GM12878 (cell line): Measurements from ENCODE around the gene CUL9.

Source experiments
- CHD4 ChIP-seq: fragments of 200-600 bp; sonication (generic); IDR thresholded peaks from 2 replicates; pipeline ENCODE4 v1.6.1; 2016; ENCODE audit warnings: mild to moderate bottlenecking
- SRF ChIP-seq, 2 experiments: IDR thresholded peaks; 2 replicates each; pipeline ENCODE4 v1.6.1; 2011; ENCODE audit warnings: low read depth in 2 of 2, low read length in 2 of 2, mild to moderate bottlenecking in 1 of 2, moderate library complexity in 1 of 2
- TF ChIP-seq, protein P1 (sequence below), 3 experiments: IDR thresholded peaks in 2 of 3; conservative IDR thresholded peaks in 1 of 3; 2 replicates each; pipeline ENCODE4 v1.5.1; 2011; ENCODE audit warnings: low read depth in 3 of 3, low read length in 3 of 3, mild to moderate bottlenecking in 3 of 3, control low read depth in 2 of 3, moderate library complexity in 2 of 3, inconsistent platforms in 1 of 3, mixed read lengths in 1 of 3; ENCODE audit not compliant: control insufficient read depth in 2 of 3, insufficient read depth in 1 of 3; ENCODE audit errors: extremely low read depth in 1 of 3

DNA sequence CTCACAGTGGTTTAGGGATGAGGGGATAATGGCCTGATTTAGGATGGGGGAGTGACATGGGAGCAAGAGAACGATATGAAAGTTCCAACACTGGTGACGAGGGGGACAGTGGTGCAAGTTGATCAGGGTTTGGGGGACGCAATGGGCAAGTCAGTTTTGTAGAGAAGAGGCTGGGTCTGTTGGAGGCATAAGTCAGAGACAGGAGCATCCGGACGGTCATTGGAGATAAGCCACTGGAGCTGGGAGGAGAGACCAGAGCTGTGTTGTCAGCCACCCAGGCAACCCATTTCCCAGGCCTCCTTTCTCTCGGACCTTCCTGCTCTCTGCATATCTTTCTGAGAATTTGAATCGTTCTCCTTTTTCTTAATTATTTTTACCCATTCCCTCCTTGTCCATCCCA is 37.8 kb downstream of the CUL9 start:
- TF ChIP-seq, protein P1, sequence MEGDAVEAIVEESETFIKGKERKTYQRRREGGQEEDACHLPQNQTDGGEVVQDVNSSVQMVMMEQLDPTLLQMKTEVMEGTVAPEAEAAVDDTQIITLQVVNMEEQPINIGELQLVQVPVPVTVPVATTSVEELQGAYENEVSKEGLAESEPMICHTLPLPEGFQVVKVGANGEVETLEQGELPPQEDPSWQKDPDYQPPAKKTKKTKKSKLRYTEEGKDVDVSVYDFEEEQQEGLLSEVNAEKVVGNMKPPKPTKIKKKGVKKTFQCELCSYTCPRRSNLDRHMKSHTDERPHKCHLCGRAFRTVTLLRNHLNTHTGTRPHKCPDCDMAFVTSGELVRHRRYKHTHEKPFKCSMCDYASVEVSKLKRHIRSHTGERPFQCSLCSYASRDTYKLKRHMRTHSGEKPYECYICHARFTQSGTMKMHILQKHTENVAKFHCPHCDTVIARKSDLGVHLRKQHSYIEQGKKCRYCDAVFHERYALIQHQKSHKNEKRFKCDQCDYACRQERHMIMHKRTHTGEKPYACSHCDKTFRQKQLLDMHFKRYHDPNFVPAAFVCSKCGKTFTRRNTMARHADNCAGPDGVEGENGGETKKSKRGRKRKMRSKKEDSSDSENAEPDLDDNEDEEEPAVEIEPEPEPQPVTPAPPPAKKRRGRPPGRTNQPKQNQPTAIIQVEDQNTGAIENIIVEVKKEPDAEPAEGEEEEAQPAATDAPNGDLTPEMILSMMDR (IDR thresholded peaks at IDR 0.05 in 2 of 3, conservative IDR thresholded peaks at IDR 0.05 in 1 of 3; ENCODE audit: control insufficient read depth in 2 of 3, extremely low read depth in 1 of 3, insufficient read depth in 1 of 3, low read depth in 3 of 3, low read length in 3 of 3), result no peak
- TF ChIP-seq CHD4, result no peak
- TF ChIP-seq SRF (IDR thresholded peaks at IDR 0.05; ENCODE audit: low read depth in 2 of 2, low read length in 2 of 2), result no peak
